Stomach (tissue), 9 donors: ENCODE data around the gene HOOK2. TPM values are rescaled to one million over a fixed set of nuclear protein-coding genes. Genes with fewer than 3 reads are reported as not detected.

Source experiments
- DNase-seq, 2 donors: peaks; one replicate each; pipeline versions ENCODE4 v3.0.0 to v3.0.0-alpha.2; 2013 to 2019
- H3K27ac ChIP-seq, 5 donors: fragments of 200-600 bp in 4 of 5; sonication (generic) in 4 of 5; one replicate each; pipeline ENCODE4 v1.5.1; 2013 to 2019; ENCODE audit warnings: mild to moderate bottlenecking in 1 of 5, moderate library complexity in 1 of 5
- H3K27me3 ChIP-seq, 3 donors: fragments of 200-600 bp; sonication (generic); one replicate each; pipeline ENCODE4 v1.5.1; 2017 to 2019; ENCODE audit warnings: mixed run types in 1 of 3
- H3K36me3 ChIP-seq, 4 donors: fragments of 200-600 bp; sonication (generic); 1 replicate in 3 of 4; 2 replicates in 1 of 4; pipeline ENCODE4 v1.5.1; 2016 to 2019
- H3K4me1 ChIP-seq, 4 donors: fragments of 200-600 bp; sonication (generic); one replicate each; pipeline ENCODE4 v1.5.1; 2016 to 2019
- H3K4me3 ChIP-seq, 4 donors: fragments of 200-600 bp; sonication (generic) in 3 of 4; one replicate each; pipeline ENCODE4 v1.5.1; 2016 to 2019; ENCODE audit warnings: mild to moderate bottlenecking in 1 of 4
- H3K9me3 ChIP-seq, 4 donors: fragments of 200-600 bp; sonication (generic); one replicate each; pipeline ENCODE4 v1.5.1; 2016 to 2019
- EP300 ChIP-seq: sonication (generic); formaldehyde crosslinking; IDR thresholded peaks from one replicate; pipeline ENCODE4 v1.6.1; 2017; ENCODE audit warnings: antibody characterized with exemption
- POLR2A ChIP-seq, 4 donors: fragments of 450-650 bp; IDR thresholded peaks; one replicate each; pipeline ENCODE4 v1.6.1; 2016; ENCODE audit warnings: antibody characterized with exemption in 4 of 4, control low read depth in 2 of 4, mild to moderate bottlenecking in 1 of 4, moderate library complexity in 1 of 4
- POLR2AphosphoS5 ChIP-seq, 3 donors: sonication (generic); formaldehyde crosslinking; IDR thresholded peaks; one replicate each; pipeline ENCODE4 v1.6.1; 2016; ENCODE audit warnings: antibody characterized with exemption in 3 of 3
- WGBS, 5 donors: extraction: QIAGEN DNeasy Blood & Tissue Kit in 3 of 5; methylation state at CpG; one replicate each; pipeline versions ENCODE4 v1.1.5 to v1.1.7; 2013 to 2018; 5-methylcytosine and 5-hydroxymethylcytosine counted together
- intact Hi-C: fragments of 100-400 bp; cut with DNase I; formaldehyde crosslinking; loops from one replicate; pipeline ENCODE4 v1.15.1; 2023; ENCODE audit warnings: low total_unique reads
- polyA plus RNA-seq, 3 donors: library from polyadenylated mRNA; stranded (reverse); fragments of 200-250 nt; gene quantifications; one replicate each; pipeline ENCODE4 v1.2.3, GENCODE V29; 2013
- total RNA-seq, 5 donors: library from RNA; depleted of rRNA; stranded (reverse); fragments of >200 nt; gene quantifications; one replicate each; pipeline versions ENCODE4 v1.1.0 to v1.2.3, GENCODE V29; 2014 to 2016
- TF ChIP-seq, protein P1 (sequence below), 7 experiments: fragments of 450-650 bp in 4 of 7; fragments of 200-600 bp in 3 of 7; sonication (generic) in 3 of 7; IDR thresholded peaks; one replicate each; pipeline ENCODE4 v1.5.1; 2016 to 2019; ENCODE audit warnings: antibody characterized with exemption in 7 of 7, control low read depth in 2 of 7, mild to moderate bottlenecking in 1 of 7
- donor health status: healthy with polysubstance abuse.
- donor health status: Bipolar disorder and iron deficiency.
- donor health status: healthy.

Gene HOOK2
- total and polyA plus RNA-seq, 8 donors = 30.1 to 797 (median 70.4) TPM

DNA sequence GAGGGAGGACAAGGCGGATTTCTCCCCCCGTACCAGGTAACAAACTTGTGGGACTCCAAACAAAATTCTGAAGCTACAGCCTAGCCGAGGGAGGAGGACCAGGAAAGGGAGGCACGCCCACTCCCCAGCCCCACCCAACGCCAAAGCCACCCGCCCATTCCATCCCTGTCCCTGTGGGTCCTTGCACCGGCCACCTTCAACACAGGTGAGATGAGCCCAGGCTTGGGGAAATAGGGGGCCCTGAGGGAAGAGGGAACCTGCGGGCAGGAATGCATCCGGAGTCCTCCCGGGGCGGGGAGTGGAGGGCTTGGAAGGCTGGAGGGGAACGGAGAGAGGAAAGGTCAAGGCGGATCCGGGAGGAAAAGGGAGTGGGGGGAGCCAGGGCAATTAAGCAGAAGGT is 23.7 kb downstream of the HOOK2 start, which contains the start of gene BEST2:
Gene BEST2, plus strand, starts transcription at position 157 of the 400 bp plus-strand sequence. CDS start 802 bp downstream, outside the sequence.
- 36 to 52% (median 42%) methylated on average over 14 of the region's 14 CpGs for WGBS, 5 donors
- no peak for DNase-seq
- intact Hi-C loops = no loop called here
- H3K4me3 ChIP-seq = no peak within 1 kb of the TSS
- peaks cover 0 to 9% (median 0%) of the 10 kb centered on the region in 4 donors for H3K4me1 ChIP-seq
- H3K36me3 ChIP-seq = peaks cover 16 to 21% (median 17%) of the 10 kb centered on the region in 4 donors
- TF ChIP-seq, protein P1, sequence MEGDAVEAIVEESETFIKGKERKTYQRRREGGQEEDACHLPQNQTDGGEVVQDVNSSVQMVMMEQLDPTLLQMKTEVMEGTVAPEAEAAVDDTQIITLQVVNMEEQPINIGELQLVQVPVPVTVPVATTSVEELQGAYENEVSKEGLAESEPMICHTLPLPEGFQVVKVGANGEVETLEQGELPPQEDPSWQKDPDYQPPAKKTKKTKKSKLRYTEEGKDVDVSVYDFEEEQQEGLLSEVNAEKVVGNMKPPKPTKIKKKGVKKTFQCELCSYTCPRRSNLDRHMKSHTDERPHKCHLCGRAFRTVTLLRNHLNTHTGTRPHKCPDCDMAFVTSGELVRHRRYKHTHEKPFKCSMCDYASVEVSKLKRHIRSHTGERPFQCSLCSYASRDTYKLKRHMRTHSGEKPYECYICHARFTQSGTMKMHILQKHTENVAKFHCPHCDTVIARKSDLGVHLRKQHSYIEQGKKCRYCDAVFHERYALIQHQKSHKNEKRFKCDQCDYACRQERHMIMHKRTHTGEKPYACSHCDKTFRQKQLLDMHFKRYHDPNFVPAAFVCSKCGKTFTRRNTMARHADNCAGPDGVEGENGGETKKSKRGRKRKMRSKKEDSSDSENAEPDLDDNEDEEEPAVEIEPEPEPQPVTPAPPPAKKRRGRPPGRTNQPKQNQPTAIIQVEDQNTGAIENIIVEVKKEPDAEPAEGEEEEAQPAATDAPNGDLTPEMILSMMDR (IDR thresholded peaks at IDR 0.05) = no peak
- TF ChIP-seq POLR2AphosphoS5 (IDR thresholded peaks at IDR 0.05) = no peak
- no peak for TF ChIP-seq POLR2A (IDR thresholded peaks at IDR 0.05)
- no peak for TF ChIP-seq EP300
- no peak within 1 kb of the TSS for H3K27ac ChIP-seq
- peaks cover 0 to 8% (median 6%) of the 10 kb centered on the region in 4 donors for H3K9me3 ChIP-seq
- peaks cover 0 to 52% (median 30%) of the 10 kb centered on the region in 3 donors for H3K27me3 ChIP-seq

DNA sequence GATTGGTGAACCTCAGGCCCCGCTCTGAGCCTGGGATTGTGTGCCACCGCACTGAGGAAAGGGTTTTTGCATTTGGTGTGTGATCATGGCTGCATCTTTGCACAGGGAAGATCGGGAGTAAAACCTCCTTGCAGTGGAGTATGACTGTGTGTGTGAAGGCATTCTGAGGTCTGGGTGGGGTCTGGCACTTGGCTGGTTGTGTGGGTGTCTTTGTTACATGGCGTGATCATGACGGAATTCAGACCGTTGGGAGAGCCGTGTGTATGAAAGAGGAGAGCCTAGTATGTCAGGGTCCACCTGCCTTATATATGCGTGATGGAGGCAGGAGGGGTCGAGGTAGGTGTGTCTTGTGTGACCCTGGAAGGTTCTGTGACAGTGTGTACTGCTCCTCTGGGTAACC is 24.5 kb downstream of the HOOK2 start:
- H3K4me1 ChIP-seq = peaks cover 0 to 9% (median 0%) of the 10 kb centered on the region in 4 donors
- H3K27me3 ChIP-seq = peaks cover 0 to 52% (median 30%) of the 10 kb centered on the region in 3 donors
- no peak for DNase-seq
- WGBS, 5 donors = 58 to 68% (median 67%) methylated on average over 9 of the region's 9 CpGs
- peaks cover 0 to 8% (median 6%) of the 10 kb centered on the region in 4 donors for H3K9me3 ChIP-seq
- TF ChIP-seq, protein P1 (IDR thresholded peaks at IDR 0.05) = no peak
- TF ChIP-seq POLR2AphosphoS5 (IDR thresholded peaks at IDR 0.05) (no peak), POLR2A (IDR thresholded peaks at IDR 0.05) (no peak), EP300 (no peak)
- intact Hi-C loops = no loop called here
- H3K27ac ChIP-seq = no peak overlapping the region
- peaks cover 24 to 29% (median 25%) of the 10 kb centered on the region in 4 donors for H3K36me3 ChIP-seq
- no peak overlapping the region for H3K4me3 ChIP-seq

- peaks cover 0 to 9% (median 0%) of the 10 kb centered on the region in 4 donors for H3K4me1 ChIP-seq
- no peak for DNase-seq
- H3K27me3 ChIP-seq = peaks cover 0 to 51% (median 30%) of the 10 kb centered on the region in 3 donors
- intact Hi-C loops = no loop called here
- 30 to 59% (median 34%) methylated on average over 14 to 24 of the region's 24 CpGs for WGBS, 5 donors
- no peak overlapping the region for H3K27ac ChIP-seq
- H3K36me3 ChIP-seq = peaks cover 32 to 37% (median 33%) of the 10 kb centered on the region in 4 donors
- H3K4me3 ChIP-seq = no peak overlapping the region
- TF ChIP-seq POLR2A (IDR thresholded peaks at IDR 0.05) (no peak), POLR2AphosphoS5 (IDR thresholded peaks at IDR 0.05) (no peak), EP300 (no peak)
- TF ChIP-seq, protein P1 (IDR thresholded peaks at IDR 0.05) = no peak
- H3K9me3 ChIP-seq = peaks cover 0 to 8% (median 6%) of the 10 kb centered on the region in 4 donors
Measured at GRCh38 chr19:12749938-12750521, 25.3 kb downstream of the HOOK2 start.

- Histone ChIP-seq H3K27me3 (peaks cover 0 to 39% (median 30%) of the 10 kb centered on the region in 3 donors), H3K27ac (no peak overlapping the region), H3K9me3 (peaks cover 0 to 8% (median 6%) of the 10 kb centered on the region in 4 donors), H3K36me3 (peaks cover 32 to 50% (median 46%) of the 10 kb centered on the region in 4 donors), H3K4me1 (peaks cover 0 to 9% (median 0%) of the 10 kb centered on the region in 4 donors), H3K4me3 (no peak overlapping the region)
- DNase-seq = no peak
- 67 to 80% (median 72%) methylated on average over 2 to 6 of the region's 6 CpGs for WGBS, 5 donors
- TF ChIP-seq, protein P1 (IDR thresholded peaks at IDR 0.05) = no peak
- no peak for TF ChIP-seq EP300
- TF ChIP-seq POLR2AphosphoS5 (IDR thresholded peaks at IDR 0.05) = no peak
- TF ChIP-seq POLR2A (IDR thresholded peaks at IDR 0.05) = no peak
- intact Hi-C loops = no loop called here
Measured at GRCh38 chr19:12748489-12748888, 26.9 kb downstream of the HOOK2 start.
